Osteocyte (in vitro differentiated cells): Measurements from ENCODE around the gene SSH3. TPM values are rescaled to one million over a fixed set of nuclear protein-coding genes. Genes with fewer than 3 reads are reported as not detected.

Source experiments
- DNase-seq: peaks from one replicate; pipeline ENCODE4 v3.0.0; 2021; ENCODE audit warnings: mixed read lengths; ENCODE audit not compliant: unreplicated experiment; ENCODE audit errors: extremely low spot score
- H3K27ac Mint-ChIP-seq: one replicate; pipeline ENCODE4 v1.8.0; 2021; ENCODE audit warnings: mild to moderate bottlenecking, mixed read lengths; ENCODE audit not compliant: unreplicated experiment
- H3K27me3 Mint-ChIP-seq: one replicate; pipeline ENCODE4 v1.8.0; 2021; ENCODE audit warnings: mixed read lengths; ENCODE audit not compliant: unreplicated experiment
- H3K36me3 Mint-ChIP-seq: one replicate; pipeline ENCODE4 v1.8.0; 2021; ENCODE audit warnings: mixed read lengths; ENCODE audit not compliant: unreplicated experiment
- H3K4me1 Mint-ChIP-seq: one replicate; pipeline ENCODE4 v1.8.0; 2021; ENCODE audit warnings: mixed read lengths; ENCODE audit not compliant: unreplicated experiment
- H3K4me3 Mint-ChIP-seq: one replicate; pipeline ENCODE4 v1.8.0; 2021; ENCODE audit warnings: mild to moderate bottlenecking, moderate library complexity, mixed read lengths; ENCODE audit not compliant: unreplicated experiment
- H3K9me3 Mint-ChIP-seq: one replicate; pipeline ENCODE4 v1.8.0; 2021; ENCODE audit warnings: mixed read lengths; ENCODE audit not compliant: unreplicated experiment
- total RNA-seq: library from RNA; stranded (reverse); gene quantifications from 2 replicates; pipeline ENCODE4 v1.2.1, GENCODE V29; 2021
- TF ChIP-seq, protein P1 (sequence below): fragments of 200-600 bp; sonication (generic); IDR thresholded peaks from 2 replicates; pipeline ENCODE4 v1.5.0; 2021; ENCODE audit warnings: antibody characterized with exemption, mild to moderate bottlenecking, moderate library complexity

Gene SSH3
- total RNA-seq, 1 donor from 2014 or later, result 28.6 TPM

DNA sequence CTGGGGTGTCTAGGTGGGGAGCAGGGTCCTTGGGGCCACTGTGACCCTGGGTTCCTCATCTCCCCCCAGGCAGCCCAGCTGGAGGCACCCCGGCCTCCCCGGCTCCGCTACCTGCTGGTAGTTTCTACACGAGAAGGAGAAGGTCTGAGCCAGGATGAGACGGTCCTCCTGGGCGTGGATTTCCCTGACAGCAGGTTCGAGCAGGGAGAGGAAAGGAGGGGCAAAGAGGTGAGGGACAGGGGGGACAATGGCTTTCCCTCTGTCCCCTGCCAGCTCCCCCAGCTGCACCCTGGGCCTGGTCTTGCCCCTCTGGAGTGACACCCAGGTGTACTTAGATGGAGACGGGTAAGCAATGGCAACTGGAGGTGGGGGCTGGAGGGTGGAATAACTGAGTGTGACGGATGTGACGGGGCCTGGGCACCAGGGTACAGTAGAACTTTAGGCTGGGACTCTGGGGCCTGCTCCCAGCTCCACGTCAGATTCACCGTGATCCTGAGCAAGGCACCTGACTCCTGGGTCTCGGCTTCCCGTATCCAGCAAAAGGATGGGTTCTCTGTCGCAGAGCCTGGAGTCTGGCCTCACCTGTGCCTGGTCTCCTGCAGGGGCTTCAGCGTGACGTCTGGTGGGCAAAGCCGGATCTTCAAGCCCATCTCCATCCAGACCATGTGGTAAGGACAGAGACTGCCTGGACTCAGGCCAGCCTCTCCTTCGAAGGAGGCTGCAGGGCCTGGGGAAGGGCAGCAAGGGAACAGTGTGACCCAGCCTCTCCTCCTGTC lies 3.6 kb downstream of the SSH3 start:
- Mint-ChIP-seq H3K36me3 (no peaks in the 10 kb centered on the region), H3K27me3 (no peaks in the 10 kb centered on the region), H3K4me3 (no peak overlapping the region), H3K27ac (no peak overlapping the region), H3K9me3 (no peaks in the 10 kb centered on the region), H3K4me1 (peaks cover 18% of the 10 kb centered on the region)
- TF ChIP-seq, protein P1, sequence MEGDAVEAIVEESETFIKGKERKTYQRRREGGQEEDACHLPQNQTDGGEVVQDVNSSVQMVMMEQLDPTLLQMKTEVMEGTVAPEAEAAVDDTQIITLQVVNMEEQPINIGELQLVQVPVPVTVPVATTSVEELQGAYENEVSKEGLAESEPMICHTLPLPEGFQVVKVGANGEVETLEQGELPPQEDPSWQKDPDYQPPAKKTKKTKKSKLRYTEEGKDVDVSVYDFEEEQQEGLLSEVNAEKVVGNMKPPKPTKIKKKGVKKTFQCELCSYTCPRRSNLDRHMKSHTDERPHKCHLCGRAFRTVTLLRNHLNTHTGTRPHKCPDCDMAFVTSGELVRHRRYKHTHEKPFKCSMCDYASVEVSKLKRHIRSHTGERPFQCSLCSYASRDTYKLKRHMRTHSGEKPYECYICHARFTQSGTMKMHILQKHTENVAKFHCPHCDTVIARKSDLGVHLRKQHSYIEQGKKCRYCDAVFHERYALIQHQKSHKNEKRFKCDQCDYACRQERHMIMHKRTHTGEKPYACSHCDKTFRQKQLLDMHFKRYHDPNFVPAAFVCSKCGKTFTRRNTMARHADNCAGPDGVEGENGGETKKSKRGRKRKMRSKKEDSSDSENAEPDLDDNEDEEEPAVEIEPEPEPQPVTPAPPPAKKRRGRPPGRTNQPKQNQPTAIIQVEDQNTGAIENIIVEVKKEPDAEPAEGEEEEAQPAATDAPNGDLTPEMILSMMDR, result no peak
- DNase-seq, result no peak

DNA sequence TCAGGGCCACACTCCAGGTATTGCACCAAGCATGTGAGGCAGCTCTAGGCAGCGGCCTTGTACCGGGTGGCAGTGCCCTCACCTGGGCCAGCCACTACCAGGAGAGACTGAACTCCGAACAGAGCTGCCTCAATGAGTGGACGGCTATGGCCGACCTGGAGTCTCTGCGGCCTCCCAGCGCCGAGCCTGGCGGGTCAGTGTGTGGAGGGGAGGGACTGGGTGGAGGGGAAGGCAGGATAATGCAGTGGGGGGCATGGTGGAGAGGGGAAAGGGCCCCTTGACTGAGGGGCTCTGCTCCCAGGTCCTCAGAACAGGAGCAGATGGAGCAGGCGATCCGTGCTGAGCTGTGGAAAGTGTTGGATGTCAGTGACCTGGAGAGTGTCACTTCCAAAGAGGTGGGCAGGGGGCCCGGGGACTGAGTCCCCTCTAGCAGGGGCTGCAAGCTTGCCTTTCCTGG lies 4.2 kb downstream of the SSH3 start:
- Mint-ChIP-seq H3K27ac (no peak overlapping the region), H3K27me3 (no peaks in the 10 kb centered on the region), H3K36me3 (no peaks in the 10 kb centered on the region), H3K4me1 (peaks cover 12% of the 10 kb centered on the region), H3K9me3 (no peaks in the 10 kb centered on the region), H3K4me3 (no peak overlapping the region)
- no peak for DNase-seq
- TF ChIP-seq, protein P1, result no peak

DNA sequence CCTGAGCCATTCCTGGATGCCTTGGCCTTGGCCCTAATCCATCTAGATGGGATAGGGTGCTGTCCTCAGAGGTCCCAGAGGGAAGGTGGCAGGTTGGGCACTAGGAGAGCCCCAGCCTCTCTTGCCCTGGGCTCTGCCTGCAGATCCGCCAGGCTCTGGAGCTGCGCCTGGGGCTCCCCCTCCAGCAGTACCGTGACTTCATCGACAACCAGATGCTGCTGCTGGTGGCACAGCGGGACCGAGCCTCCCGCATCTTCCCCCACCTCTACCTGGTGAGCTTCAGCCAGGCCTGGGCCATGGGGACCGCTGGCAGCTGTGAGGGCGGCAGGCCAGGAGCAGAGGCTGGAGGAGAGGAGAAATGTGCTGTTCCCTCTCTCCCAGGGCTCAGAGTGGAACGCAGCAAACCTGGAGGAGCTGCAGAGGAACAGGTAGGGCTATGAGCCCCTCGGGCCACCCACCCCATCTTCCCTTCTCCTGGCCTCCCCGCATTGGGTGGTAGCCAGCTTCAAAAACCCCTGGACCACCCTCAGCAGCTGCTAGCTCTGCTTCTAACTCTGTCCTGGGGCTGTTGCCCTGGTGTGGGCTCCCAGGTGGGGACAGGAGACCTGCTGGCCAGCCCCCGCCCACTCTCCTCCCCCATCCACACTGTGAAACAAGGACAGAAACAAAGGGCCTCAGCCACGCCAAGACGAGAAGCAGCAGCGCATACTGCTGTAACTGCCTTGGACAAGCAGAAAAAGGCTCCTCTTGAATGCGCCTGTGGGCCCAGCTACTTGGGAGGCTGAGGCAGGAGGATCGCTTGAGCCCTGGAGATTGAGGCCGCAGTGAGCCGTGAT lies 4.9 kb downstream of the SSH3 start:
- no peak for DNase-seq
- H3K27me3 Mint-ChIP-seq, result no peaks in the 10 kb centered on the region

DNA sequence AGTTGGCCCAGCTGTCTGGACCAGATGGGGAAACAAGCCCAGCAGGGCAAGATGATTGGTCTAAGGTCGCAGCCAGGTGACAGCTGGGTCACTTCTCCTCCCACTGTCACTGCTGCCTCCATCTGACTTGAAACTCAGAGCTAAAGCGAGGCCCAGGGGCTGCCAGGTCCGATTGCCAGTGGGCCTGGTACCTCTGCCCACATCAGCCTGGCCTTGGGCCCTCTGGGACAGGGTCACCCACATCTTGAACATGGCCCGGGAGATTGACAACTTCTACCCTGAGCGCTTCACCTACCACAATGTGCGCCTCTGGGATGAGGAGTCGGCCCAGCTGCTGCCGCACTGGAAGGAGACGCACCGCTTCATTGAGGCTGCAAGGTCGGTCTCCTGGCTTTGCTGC lies 5.8 kb downstream of the SSH3 start:
- no peak overlapping the region for H3K4me3 Mint-ChIP-seq
- H3K27ac Mint-ChIP-seq, result no peak overlapping the region
- no peaks in the 10 kb centered on the region for H3K27me3 Mint-ChIP-seq
- no peak for DNase-seq
- H3K4me1 Mint-ChIP-seq, result peaks cover 7% of the 10 kb centered on the region
- H3K36me3 Mint-ChIP-seq, result no peaks in the 10 kb centered on the region
- H3K9me3 Mint-ChIP-seq, result no peaks in the 10 kb centered on the region
- TF ChIP-seq, protein P1, result no peak

More for the DNA sequence above, 4.9 kb downstream of the SSH3 start:
- TF ChIP-seq, protein P1, result no peak
- no peaks in the 10 kb centered on the region for H3K36me3 Mint-ChIP-seq
- no peaks in the 10 kb centered on the region for H3K9me3 Mint-ChIP-seq
- peaks cover 7% of the 10 kb centered on the region for H3K4me1 Mint-ChIP-seq
- H3K27ac Mint-ChIP-seq, result no peak overlapping the region
- no peak overlapping the region for H3K4me3 Mint-ChIP-seq

DNA sequence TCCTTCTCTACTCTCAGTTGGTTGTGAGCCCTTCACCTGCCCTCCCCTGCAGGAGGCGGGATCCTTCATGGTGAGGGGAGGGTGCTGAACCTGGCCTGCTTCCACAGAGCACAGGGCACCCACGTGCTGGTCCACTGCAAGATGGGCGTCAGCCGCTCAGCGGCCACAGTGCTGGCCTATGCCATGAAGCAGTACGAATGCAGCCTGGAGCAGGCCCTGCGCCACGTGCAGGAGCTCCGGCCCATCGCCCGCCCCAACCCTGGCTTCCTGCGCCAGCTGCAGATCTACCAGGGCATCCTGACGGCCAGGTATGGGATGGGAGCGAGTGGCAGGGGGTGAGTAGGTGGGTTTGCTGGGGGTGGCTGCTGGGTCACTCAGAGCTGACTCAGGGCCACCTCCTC lies 6.3 kb downstream of the SSH3 start:
- TF ChIP-seq, protein P1, result no peak
- Mint-ChIP-seq H3K27me3 (no peaks in the 10 kb centered on the region), H3K4me3 (no peak overlapping the region), H3K9me3 (no peaks in the 10 kb centered on the region), H3K4me1 (peaks cover 3% of the 10 kb centered on the region), H3K36me3 (no peaks in the 10 kb centered on the region), H3K27ac (no peak overlapping the region)
- DNase-seq, result no peak
